ENCODE measurements around the gene PDE7B.

The PDE7B gene

DNA sequence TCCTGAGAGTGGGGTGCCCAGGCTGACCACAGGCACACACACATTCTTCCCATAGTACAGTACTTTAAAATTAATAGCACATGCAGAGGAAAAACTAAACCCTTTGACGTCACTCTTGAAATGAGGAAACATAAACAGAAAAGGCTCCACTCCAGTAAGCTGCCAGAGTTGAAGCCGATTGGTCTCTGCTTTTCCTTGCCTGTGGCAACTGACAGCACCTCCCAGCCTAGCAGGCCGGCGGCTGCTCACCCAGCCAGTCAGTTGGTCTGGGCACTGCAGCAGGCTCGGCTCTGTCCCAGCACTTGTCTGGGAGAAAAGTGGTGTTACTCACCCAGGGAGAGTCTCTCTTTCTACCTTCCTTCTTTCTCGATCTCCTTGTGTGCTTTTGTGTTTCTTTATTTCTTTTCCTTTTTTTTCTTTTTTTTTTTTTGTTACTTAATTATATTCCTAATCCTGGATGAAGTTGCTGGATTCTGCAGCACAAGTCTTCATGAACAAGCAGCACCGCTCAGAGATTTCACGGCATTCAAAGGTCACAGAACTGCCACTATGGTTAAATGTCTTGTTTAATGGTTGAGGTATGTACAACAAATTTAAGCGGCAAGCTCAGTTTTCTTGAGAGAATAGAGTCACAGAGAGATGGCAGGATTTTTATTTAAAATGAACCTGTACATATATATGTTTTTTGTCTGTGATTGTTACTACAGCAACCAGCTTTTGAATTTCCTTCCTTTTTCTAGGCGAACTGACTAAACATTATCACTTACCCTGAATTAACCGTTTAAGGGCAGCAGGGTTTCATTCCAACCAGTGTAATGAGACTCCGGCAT, at the start of gene PDE7B:
TSS of gene PDE7B (plus strand) at position 260 of the 830 bp plus-strand sequence.
- peak; percentile 26 to 30 (median 26) for DNase-seq (ENCODE audit: low read depth in 2 of 3, low spot score in 1 of 3)

DNA sequence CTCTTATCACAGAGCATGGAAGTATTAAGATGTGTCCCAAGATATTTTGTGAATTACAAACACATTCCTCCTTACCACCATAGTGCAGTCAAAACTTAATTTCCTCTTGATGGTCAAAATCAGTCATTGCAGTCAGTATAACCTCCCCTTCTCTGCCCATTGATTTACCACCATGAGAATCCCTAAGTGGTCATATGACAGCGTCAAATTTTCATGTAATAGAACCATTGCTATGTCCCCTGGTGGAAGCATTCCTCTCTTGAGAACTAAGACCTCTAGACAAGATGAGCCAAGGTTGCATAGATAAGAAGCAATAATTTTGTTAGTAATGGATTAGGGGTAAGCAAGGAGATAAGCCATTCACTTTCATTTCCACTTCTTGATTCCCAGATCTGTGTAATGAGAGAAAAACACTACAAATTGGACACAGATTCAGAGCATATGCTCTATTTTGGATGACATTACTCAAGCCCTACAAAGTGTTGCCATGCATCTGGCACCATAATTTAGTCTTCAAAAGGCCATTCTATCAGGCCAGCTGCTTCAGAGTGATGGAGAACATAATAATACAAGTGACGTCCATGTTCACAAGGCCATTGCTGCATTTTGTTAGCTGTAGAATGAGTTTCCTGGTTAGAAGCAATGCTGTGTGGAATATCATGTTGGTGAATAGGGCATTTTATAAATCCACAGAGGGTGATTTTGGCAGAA, 49.6 kb upstream of the PDE7B start:
- no peak for DNase-seq (ENCODE audit: low read depth in 2 of 3, low spot score in 1 of 3)

DNA sequence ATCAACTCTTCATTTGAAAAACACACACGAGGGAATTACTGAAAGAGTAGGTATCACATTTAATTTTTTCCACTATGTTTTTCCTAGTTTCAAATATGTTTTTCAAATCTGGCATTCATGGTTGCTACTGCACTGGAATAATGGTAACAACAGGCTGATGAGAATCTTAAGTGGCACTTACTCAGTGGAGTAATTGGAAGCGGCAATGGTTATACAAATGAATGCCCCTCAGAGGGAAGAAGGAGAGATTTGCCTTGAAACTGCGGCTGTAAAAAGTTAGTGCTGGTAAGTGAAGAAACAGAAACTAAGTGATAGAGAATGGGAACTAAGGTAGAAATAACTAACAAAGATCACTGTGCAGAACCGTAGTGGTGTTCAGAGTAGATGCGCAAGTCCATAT, 41.0 kb upstream of the PDE7B start:
- no peak for DNase-seq (ENCODE audit: low read depth in 2 of 3, low spot score in 1 of 3)

- DNase-seq (ENCODE audit: low read depth in 2 of 3, low spot score in 1 of 3) = no peak
Observed at GRCh38 chr6:135811170-135811569, 40.3 kb upstream of the PDE7B start.

DNA sequence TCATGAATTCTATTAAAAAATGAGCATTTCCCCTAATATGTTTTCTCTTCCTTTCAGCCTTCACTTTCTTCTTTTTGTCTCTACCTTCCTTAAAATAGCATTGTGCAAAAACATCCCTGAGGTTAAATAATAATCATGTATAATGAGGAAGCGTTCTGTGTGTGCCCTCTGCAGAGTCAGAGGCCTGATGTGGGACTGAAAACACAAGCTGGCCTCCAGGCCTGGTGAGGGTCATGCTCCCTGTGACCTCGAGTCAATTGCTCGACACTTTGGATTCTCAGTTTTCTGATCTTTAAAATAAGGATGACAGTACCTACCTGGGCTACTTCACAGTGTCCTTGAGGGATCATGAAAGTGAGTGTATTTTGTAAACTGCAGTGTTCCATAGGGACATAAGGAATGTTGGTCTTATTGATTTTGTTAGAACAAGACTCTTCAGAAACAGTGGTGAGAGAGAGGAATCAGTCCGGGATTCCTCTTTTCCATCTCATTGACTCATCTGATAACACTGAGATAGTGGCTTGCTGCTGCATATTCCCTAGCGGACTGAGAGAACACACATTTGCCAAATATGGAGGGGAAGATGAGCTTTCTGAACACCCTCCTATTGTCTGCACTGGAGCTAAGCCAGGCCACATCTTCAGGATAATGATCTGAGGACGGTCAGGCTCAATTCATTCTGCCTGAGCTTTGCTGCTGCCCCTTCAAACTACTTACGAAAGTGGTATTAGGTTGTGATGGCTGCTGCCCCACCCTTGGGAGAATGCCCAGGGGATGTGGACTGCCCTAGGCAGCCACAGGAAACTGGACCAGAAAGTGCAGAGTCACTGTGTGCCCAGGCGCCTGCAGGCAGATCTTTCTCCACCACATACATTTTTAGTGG, 39.6 kb upstream of the PDE7B start:
- no peak for DNase-seq (ENCODE audit: low read depth in 2 of 3, low spot score in 1 of 3)

- no peak for DNase-seq (ENCODE audit: low read depth in 2 of 3, low spot score in 1 of 3)
Observed at GRCh38 chr6:135813401-135813800, 38.1 kb upstream of the PDE7B start.

DNA sequence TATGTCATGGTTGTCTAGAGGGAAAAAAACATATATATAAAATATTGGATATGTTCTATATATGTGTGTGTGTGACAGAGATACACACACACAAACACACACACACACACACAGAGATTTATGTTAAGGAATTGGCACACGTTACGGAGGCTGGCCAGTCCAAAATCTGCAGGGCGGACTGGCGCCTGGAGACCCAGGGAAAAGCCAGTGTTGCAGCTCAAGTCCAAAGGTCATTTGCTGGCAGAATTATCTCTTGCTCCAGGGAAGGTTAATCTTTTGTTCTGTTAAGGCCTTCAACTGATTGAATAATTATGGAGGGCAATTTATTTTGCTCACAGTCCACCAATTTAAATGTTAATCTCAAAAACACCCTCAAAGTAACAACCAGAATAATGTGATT, 37.5 kb upstream of the PDE7B start:
- no peak for DNase-seq (ENCODE audit: low read depth in 2 of 3, low spot score in 1 of 3)

GRCh38 chr6:135815216-135815615, 36.3 kb upstream of the PDE7B start:
- DNase-seq (ENCODE audit: low read depth in 2 of 3, low spot score in 1 of 3) = no peak

DNA sequence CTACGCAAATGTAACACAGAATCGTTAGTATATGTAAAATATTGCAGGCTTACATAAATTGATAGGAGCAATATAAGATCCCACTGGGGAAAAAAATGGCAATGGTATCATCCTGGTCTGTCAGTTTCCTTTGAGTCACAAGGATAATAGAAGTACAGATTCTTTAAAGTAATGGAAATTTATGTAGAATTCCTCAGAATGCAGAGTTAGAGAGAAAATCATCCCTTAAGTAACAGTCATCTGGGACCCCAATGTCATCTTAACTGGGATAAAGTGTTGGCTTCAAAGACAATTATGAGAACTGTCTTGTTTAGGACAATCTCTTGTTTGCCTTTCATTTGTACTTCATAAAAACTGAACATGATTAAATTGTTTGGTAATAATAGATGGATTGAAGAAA, 34.5 kb upstream of the PDE7B start:
- no peak for DNase-seq (ENCODE audit: low read depth in 2 of 3, low spot score in 1 of 3)

- DNase-seq (ENCODE audit: low read depth in 2 of 3, low spot score in 1 of 3) = no peak
Observed at GRCh38 chr6:135819665-135820064, 31.8 kb upstream of the PDE7B start.

DNA sequence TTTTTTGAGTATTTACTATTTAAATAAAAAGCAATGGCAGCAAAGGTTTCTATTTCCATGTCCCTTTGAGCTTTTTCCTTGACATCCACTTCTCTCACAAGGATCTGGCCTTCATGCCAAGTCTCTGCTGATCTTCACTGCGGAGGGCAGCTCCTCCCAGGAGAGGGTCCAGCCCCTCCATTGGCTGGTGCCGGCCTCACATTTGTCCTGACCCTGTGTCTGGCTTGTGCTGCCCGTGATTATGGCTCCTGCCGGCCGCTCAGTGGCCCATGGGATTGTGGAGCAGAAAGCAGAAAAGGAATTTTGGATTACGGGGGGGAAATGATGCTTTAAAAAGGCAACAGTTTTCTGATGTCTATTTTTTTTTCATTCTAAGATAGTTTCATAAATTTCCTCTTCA, 31.2 kb upstream of the PDE7B start:
- DNase-seq (ENCODE audit: low read depth in 2 of 3, low spot score in 1 of 3) = no peak

DNA sequence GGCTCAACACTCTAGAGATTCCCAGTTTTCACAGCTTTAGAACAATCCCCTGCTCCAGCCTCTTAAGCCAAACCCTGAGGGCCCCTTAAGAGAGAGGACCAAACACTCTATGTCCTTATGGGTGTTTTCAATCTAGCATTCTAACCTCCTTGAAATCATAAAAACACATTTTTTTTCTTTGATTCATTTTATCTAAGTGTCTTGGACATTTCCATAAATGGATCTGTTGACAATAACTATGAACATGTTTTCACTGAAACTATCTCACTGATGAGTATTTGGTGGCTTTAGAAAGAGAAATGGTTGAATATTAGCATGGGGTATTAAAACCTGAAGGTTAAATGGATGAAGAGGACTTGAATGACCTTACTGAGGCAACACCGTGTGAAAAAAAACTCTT, 27.6 kb upstream of the PDE7B start:
- DNase-seq (ENCODE audit: low read depth in 2 of 3, low spot score in 1 of 3) = no peak

DNA sequence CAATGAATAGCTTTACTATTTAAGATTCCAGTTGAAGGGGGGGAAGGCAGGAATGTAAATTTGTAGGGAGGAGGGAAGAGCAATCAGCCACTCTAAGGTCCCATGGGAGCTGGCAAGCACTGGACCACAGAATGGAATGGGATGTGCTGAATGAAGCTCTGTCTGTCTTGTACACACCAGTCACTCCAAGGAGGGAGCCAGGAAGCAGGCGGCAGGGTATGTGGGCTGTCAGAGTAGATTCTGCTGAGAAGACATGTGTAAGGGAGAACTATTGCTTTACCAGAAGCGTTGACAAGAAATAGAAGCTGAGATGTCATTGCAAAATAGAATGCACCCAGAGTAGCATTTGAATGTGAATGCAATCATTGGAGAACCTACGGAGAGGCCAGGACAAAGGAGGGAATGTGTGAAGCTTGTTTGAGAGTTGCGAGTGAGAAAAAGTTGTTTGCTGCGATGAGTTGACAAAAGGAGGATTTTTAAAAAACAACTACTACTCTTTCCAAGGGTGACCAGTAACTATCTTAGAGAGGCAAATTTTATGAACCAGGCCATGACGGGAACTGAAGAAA, 25.2 kb upstream of the PDE7B start:
- DNase-seq (ENCODE audit: low read depth in 2 of 3, low spot score in 1 of 3) = no peak

- no peak for DNase-seq (ENCODE audit: low read depth in 2 of 3, low spot score in 1 of 3)
Observed at GRCh38 chr6:135828021-135828420, 23.5 kb upstream of the PDE7B start.

- DNase-seq (ENCODE audit: low read depth in 2 of 3, low spot score in 1 of 3) = no peak
Observed at GRCh38 chr6:135830452-135830881, 21.0 kb upstream of the PDE7B start.

- DNase-seq (ENCODE audit: low read depth in 2 of 3, low spot score in 1 of 3) = no peak
Observed at GRCh38 chr6:135831016-135831415, 20.5 kb upstream of the PDE7B start.

- DNase-seq (ENCODE audit: low read depth in 2 of 3, low spot score in 1 of 3) = no peak
Observed at GRCh38 chr6:135832166-135832565, 19.3 kb upstream of the PDE7B start.

- no peak for DNase-seq (ENCODE audit: low read depth in 2 of 3, low spot score in 1 of 3)
Observed at GRCh38 chr6:135833771-135834170, 17.7 kb upstream of the PDE7B start.

GRCh38 chr6:135837735-135838449, 13.6 kb upstream of the PDE7B start:
- DNase-seq (ENCODE audit: low read depth in 2 of 3, low spot score in 1 of 3) = no peak

DNA sequence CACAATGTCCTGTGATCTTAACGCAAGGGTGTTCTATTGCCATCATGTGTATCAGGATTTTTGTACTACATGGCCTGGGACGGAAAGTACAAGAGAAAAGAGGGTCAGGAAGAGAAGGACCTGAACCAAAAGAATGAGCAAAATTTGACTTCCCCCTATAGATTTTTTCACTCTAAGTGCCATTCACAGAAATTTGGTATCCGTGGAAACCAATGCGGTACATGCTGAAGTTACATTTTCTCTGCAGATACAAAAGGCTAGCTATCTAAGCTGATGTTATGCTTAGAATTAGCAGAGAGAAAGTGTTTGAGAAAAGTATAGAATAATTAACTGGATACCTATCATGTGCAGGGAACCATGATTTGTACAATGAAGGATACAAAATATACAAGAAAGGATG, 12.4 kb upstream of the PDE7B start:
- DNase-seq (ENCODE audit: low read depth in 2 of 3, low spot score in 1 of 3) = no peak
